ENCODE measurements around the gene PSMA8.

DNA sequence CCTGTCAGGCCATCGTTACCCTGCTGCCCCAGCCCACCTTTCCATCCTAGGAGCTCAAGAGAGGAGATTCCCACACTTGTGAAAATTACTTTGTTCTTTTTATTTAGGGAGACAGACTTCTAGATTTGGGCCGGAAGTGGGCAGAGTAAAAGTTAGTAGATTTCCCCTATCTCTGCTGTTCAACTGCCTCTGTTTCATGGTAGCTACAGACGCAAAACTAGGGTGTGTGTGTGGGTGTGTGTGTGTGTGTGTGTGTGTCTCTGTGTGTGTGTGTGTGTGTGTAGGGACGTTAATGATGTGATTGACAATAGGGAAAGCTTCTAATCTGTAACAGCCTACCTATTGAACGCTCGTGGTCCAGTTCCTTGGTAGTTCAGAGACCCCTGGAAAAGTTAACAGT lies 438 bp downstream of the PSMA8 start:
- TF ChIP-seq EZH2 (IDR thresholded peaks at IDR 0.05; ENCODE audit: borderline replicate concordance) = no peak
- TF ChIP-seq, protein P1, sequence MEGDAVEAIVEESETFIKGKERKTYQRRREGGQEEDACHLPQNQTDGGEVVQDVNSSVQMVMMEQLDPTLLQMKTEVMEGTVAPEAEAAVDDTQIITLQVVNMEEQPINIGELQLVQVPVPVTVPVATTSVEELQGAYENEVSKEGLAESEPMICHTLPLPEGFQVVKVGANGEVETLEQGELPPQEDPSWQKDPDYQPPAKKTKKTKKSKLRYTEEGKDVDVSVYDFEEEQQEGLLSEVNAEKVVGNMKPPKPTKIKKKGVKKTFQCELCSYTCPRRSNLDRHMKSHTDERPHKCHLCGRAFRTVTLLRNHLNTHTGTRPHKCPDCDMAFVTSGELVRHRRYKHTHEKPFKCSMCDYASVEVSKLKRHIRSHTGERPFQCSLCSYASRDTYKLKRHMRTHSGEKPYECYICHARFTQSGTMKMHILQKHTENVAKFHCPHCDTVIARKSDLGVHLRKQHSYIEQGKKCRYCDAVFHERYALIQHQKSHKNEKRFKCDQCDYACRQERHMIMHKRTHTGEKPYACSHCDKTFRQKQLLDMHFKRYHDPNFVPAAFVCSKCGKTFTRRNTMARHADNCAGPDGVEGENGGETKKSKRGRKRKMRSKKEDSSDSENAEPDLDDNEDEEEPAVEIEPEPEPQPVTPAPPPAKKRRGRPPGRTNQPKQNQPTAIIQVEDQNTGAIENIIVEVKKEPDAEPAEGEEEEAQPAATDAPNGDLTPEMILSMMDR (IDR thresholded peaks at IDR 0.05; ENCODE audit: poor library complexity) = no peak
- TF ChIP-seq EZH2phosphoT487 (IDR thresholded peaks at IDR 0.05; ENCODE audit: low read depth, severe bottlenecking, unreplicated experiment) = no peak

Data from hepatocyte (in vitro differentiated cells).